GM19438 (cell line): ENCODE data around the gene PROS1.
"Not testable (repeated sequence)": the region's sequence is repeated elsewhere in the genome, so short reads cannot be mapped to it uniquely, and the experiment has no call there.

ENCODE experiments used
- ATAC-seq: cut with Tn5 transposase; IDR thresholded peaks from one replicate; pipeline ENCODE4 v1.9.1; 2021; ENCODE audit warnings: low read depth; ENCODE audit not compliant: unreplicated experiment

The PROS1 gene

GRCh38 chr3:93906245-93906644 is 67.5 kb downstream of the PROS1 start:
- ATAC-seq, result no peak

DNA sequence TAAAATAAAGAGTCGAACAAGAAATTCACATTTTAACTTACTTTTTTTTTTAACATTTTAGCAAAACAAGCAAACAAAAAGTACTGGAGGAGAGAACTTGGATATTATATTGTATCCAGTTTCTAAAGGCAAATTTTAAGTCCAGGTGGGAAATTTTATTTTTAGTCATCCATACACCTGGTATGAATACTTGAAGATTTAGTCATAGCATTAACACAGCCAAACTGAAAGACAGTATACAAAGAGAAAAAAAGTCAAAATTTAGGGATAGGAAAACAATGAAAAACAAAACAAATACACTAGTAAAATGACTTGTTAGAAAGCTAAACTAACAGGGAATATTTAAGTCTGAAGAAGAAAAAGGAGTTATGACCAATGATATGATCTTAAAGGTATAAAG is 69.1 kb downstream of the PROS1 start:
- ATAC-seq, result no peak

DNA sequence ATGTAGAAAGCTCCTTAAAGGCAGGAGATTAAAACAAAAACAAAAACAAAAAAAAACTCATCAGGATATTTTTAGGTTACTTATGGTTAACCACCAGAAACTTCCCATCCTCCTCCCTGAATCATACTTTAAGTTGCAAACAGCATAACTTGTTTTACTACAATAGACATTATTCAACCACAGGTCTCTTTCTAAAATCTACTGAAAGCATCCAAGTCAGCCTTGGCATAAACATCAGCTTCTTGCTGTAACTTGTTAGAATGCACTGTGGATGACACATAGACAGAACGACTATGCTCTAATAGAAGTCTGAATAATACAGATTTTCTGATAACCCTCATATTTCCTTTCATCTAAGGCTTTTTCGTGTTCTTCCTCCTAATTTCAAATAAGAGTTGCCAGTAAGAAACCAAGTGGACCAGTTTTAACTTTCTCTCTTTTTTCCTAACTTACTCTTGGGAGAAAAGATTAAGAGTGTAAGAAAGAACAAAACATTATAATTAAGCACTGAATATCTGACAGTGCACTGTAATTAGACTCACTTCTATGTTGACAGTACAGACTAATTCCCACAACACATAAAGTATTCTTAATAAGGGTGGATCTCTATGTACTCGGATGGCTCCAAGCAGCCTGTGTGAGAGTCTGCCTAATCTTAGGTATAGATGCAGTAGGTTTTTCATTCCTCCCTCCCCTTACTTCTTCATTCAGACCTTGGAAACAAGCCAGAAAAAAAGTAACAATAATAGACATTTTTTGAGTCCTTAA is 95.3 kb downstream of the PROS1 start:
- ATAC-seq, result not testable (repeated sequence)

GRCh38 chr3:93877427-93877826 is 96.3 kb downstream of the PROS1 start:
- not testable (repeated sequence) for ATAC-seq

- not testable (repeated sequence) for ATAC-seq
These were observed 100.3 kb downstream of the PROS1 start for GRCh38 chr3:93873412-93873811.

- no peak for ATAC-seq
These were observed 106.3 kb downstream of the PROS1 start for GRCh38 chr3:93867425-93867824.

- no peak for ATAC-seq
These were observed 112.7 kb downstream of the PROS1 start for GRCh38 chr3:93861017-93861416.

DNA sequence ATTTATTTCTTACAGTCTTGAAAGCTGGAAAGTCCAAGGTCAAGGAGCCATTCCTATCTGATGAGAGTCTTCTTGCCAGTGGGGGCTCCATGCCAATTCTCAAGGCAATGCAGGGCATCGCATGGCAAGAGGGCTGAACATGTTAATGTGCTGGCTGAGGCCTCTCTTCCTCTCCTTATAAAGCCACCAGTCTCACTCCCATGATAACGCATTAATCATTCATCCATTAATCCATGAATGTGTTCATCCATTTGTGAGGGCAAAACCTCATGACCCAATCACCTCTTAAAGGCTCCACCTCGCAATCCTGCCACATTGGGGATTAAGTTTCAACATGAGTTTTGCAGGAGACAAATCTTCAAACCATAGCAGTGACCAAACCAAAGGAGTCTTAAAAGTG is 118.3 kb downstream of the PROS1 start:
- ATAC-seq, result no peak

GRCh38 chr3:93852228-93852627 is 121.5 kb downstream of the PROS1 start:
- ATAC-seq, result not testable (repeated sequence)

DNA sequence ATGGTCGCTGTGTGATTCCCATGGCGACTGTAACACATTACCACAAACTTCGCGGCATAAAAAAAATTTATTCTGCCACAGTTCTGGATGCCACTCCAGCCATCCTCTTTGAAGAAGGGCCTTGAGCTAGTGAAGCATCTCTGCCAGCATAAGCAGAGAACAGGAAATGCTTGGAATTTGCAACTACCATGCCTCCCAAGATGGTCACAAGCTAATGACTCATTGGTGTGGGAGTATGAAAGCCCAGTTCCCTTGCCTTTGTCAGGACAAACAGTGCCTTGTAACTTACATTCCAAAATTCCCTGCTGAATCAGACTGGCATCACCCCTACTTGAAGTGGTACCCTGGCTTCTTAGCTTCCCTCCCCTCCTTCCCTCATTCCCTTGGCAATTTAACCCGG is 129.7 kb downstream of the PROS1 start:
- no peak for ATAC-seq

GRCh38 chr3:93839193-93839592 is 134.5 kb downstream of the PROS1 start:
- ATAC-seq, result not testable (repeated sequence)
